HG02678 (cell line): ENCODE measurements around the gene DHRS7B.
"Not testable (repeated sequence)": the region's sequence is repeated elsewhere in the genome, so short reads cannot be mapped to it uniquely, and the experiment has no call there.

ENCODE experiments used
- ATAC-seq: cut with Tn5 transposase; IDR thresholded peaks from one replicate; pipeline ENCODE4 v1.9.1; 2021; ENCODE audit warnings: mild to moderate bottlenecking, moderate library complexity; ENCODE audit not compliant: unreplicated experiment

DHRS7B gene

GRCh38 chr17:21176773-21177395 lies 50.1 kb downstream of the DHRS7B start:
- no peak for ATAC-seq

- no peak for ATAC-seq
These were observed 50.6 kb downstream of the DHRS7B start for GRCh38 chr17:21177401-21177800.

- ATAC-seq = no peak
These were observed 51.3 kb downstream of the DHRS7B start for GRCh38 chr17:21177854-21178600.

GRCh38 chr17:21183468-21183867 lies 56.7 kb downstream of the DHRS7B start:
- ATAC-seq = no peak

GRCh38 chr17:21184570-21184969 lies 57.8 kb downstream of the DHRS7B start:
- ATAC-seq = no peak

GRCh38 chr17:21185061-21185460 lies 58.3 kb downstream of the DHRS7B start:
- no peak for ATAC-seq

GRCh38 chr17:21186399-21187187 lies 59.8 kb downstream of the DHRS7B start:
- no peak for ATAC-seq

- no peak for ATAC-seq
These were observed 62.6 kb downstream of the DHRS7B start for GRCh38 chr17:21189361-21189760.

- ATAC-seq = no peak
These were observed 63.3 kb downstream of the DHRS7B start for GRCh38 chr17:21190078-21190477.

- no peak for ATAC-seq
These were observed 64.9 kb downstream of the DHRS7B start for GRCh38 chr17:21191698-21192097.

- not testable (repeated sequence) for ATAC-seq
These were observed 65.7 kb downstream of the DHRS7B start for GRCh38 chr17:21192414-21192813.

GRCh38 chr17:21193031-21193430 lies 66.3 kb downstream of the DHRS7B start:
- ATAC-seq = no peak

GRCh38 chr17:21194226-21194625 lies 67.5 kb downstream of the DHRS7B start:
- no peak for ATAC-seq

GRCh38 chr17:21194703-21195102 lies 67.9 kb downstream of the DHRS7B start:
- no peak for ATAC-seq

- no peak for ATAC-seq
These were observed 69.4 kb downstream of the DHRS7B start for GRCh38 chr17:21196126-21196525.

GRCh38 chr17:21198411-21198810 lies 71.6 kb downstream of the DHRS7B start:
- no peak for ATAC-seq

GRCh38 chr17:21199311-21199710 lies 72.5 kb downstream of the DHRS7B start:
- no peak for ATAC-seq

GRCh38 chr17:21199856-21200255 lies 73.1 kb downstream of the DHRS7B start:
- no peak for ATAC-seq

GRCh38 chr17:21200590-21201297 lies 74.0 kb downstream of the DHRS7B start:
- ATAC-seq = no peak

- no peak for ATAC-seq
These were observed 74.5 kb downstream of the DHRS7B start for GRCh38 chr17:21201298-21201595.

- ATAC-seq = no peak
These were observed 75.1 kb downstream of the DHRS7B start for GRCh38 chr17:21201874-21202273.
